Adrenal gland (tissue), 12 donors: ENCODE results near the gene PIEZO1. TPM values are rescaled to one million over a fixed set of nuclear protein-coding genes. Genes with fewer than 3 reads are reported as not detected.

Source experiments
- DNase-seq, 7 donors: peaks; one replicate each; pipeline ENCODE4 v3.0.0-alpha.2; 2019 to 2020
- H3K27ac ChIP-seq, 5 donors: fragments of 200-600 bp; sonication (generic) in 4 of 5; 1 replicate in 3 of 5; 2 replicates in 2 of 5; pipeline versions ENCODE4 v1.5.1 to v1.8.0; 2016 to 2020; ENCODE audit warnings: mild to moderate bottlenecking in 1 of 5
- H3K27me3 ChIP-seq: fragments of 200-600 bp; 2 replicates; pipeline ENCODE4 v1.8.0; 2021
- H3K36me3 ChIP-seq, 2 donors: fragments of 200-600 bp; replicated peaks in 1 of 2; 1 replicate in 1 of 2; 2 replicates in 1 of 2; pipeline versions ENCODE4 v1.5.1 to v1.8.0; 2018 to 2022
- H3K4me1 ChIP-seq, 2 donors: fragments of 200-600 bp; replicated peaks in 1 of 2; 1 replicate in 1 of 2; 2 replicates in 1 of 2; pipeline versions ENCODE4 v1.5.1 to v1.8.0; 2018 to 2021
- H3K4me3 ChIP-seq, 4 donors: fragments of 200-600 bp; sonication (generic) in 3 of 4; one replicate each; pipeline ENCODE4 v1.5.1; 2016 to 2018
- H3K9me3 ChIP-seq, 3 donors: fragments of 200-600 bp; sonication (generic) in 1 of 3; replicated peaks in 1 of 3; 1 replicate in 2 of 3; 2 replicates in 1 of 3; pipeline versions ENCODE4 v1.5.1 to v1.8.0; 2016 to 2021
- CTCF ChIP-seq, 6 experiments: fragments of 450-650 bp in 4 of 6; fragments of 200-600 bp in 2 of 6; sonication (generic) in 1 of 6; IDR thresholded peaks; 1 replicate in 5 of 6; 2 replicates in 1 of 6; pipeline versions ENCODE4 v1.5.1 to v1.8.0; 2016 to 2021; ENCODE audit warnings: antibody characterized with exemption in 6 of 6, mild to moderate bottlenecking in 2 of 6, moderate library complexity in 1 of 6
- POLR2A ChIP-seq, 2 donors: fragments of 450-650 bp; IDR thresholded peaks; one replicate each; pipeline ENCODE4 v1.6.1; 2017; ENCODE audit warnings: antibody characterized with exemption in 2 of 2, mild to moderate bottlenecking in 2 of 2, moderate library complexity in 1 of 2
- WGBS, 4 donors: extraction: QIAGEN DNeasy Blood & Tissue Kit in 2 of 4; methylation state at CpG; one replicate each; pipeline versions ENCODE4 v1.1.5 to v1.1.7; 2013 to 2017; 5-methylcytosine and 5-hydroxymethylcytosine counted together
- intact Hi-C, 2 donors: fragments of 100-400 bp; cut with DNase I; formaldehyde crosslinking; loops; one replicate each; pipeline versions ENCODE4 v1.14.1 to v1.15.0; 2022 to 2023
- polyA plus RNA-seq, 3 donors: library from polyadenylated mRNA; stranded (reverse); fragments of 200-250 nt in 2 of 3; fragments of 350-450 nt in 1 of 3; fragmentation: Illumina TruSeq in 1 of 3; extraction: RNeasy Lipid Tissue Mini Kit (QIAGEN cat#74804) in 1 of 3; gene quantifications; one replicate each; pipeline ENCODE4 v1.2.3, GENCODE V29; 2013 to 2014
- total RNA-seq, 9 donors: library from RNA; depleted of rRNA in 4 of 9; stranded (reverse); fragments of >200 nt in 4 of 9; fragments of 120-200 nt in 1 of 9; fragmentation: NEBNext Ultra II Directional in 1 of 9; extraction: Animal tissue kit (Norgen Biotek cat#: 25700) in 1 of 9; gene quantifications; one replicate each; pipeline versions ENCODE4 v1.1.0 to v1.2.4, GENCODE V29; 2013 to 2023
- donor health status: healthy with polysubstance abuse.
- donor health status: Bipolar disorder and iron deficiency.
- donor health status: DM: yes; HTN: yes; CAD: no.
- donor health status: DM: no; HTN: no; CAD: no.
- donor health status: DM: no; HTN: no; CAD: no.
- donor health status: DM: yes; HTN: yes; CAD: no.

Gene PIEZO1
- total and polyA plus RNA-seq, 12 donors, result 7.9 to 327 (median 92.4) TPM

- H3K4me1 ChIP-seq, result no peaks in the 10 kb centered on the region
- no peak for DNase-seq
- H3K27me3 ChIP-seq, result no peaks in the 10 kb centered on the region
- 86 to 94% (median 87%) methylated on average over 13 to 30 of the region's 30 CpGs for WGBS, 4 donors
- no peak overlapping the region for H3K4me3 ChIP-seq
- intact Hi-C loops, result no loop called here
- TF ChIP-seq POLR2A (IDR thresholded peaks at IDR 0.05) (no peak), CTCF (IDR thresholded peaks at IDR 0.05) (no peak)
- H3K9me3 ChIP-seq, result no peaks in the 10 kb centered on the region
- H3K27ac ChIP-seq, result no peak overlapping the region
- H3K36me3 ChIP-seq, result peaks cover 0 to 50% of the 10 kb centered on the region in 2 donors
These were observed 71.2 kb downstream of the PIEZO1 start for GRCh38 chr16:88713568-88714419.

GRCh38 chr16:88713054-88713453, 72.0 kb downstream of the PIEZO1 start:
- WGBS, 4 donors, result 76 to 90% (median 83%) methylated on average over 2 to 15 of the region's 15 CpGs
- Histone ChIP-seq H3K9me3 (no peaks in the 10 kb centered on the region), H3K4me3 (no peak overlapping the region), H3K4me1 (no peaks in the 10 kb centered on the region), H3K36me3 (peaks cover 0 to 45% of the 10 kb centered on the region in 2 donors), H3K27me3 (no peaks in the 10 kb centered on the region), H3K27ac (no peak overlapping the region)
- intact Hi-C loops, result no loop called here
- TF ChIP-seq POLR2A (IDR thresholded peaks at IDR 0.05), result no peak
- no peak for TF ChIP-seq CTCF (IDR thresholded peaks at IDR 0.05)
- DNase-seq, result no peak

- intact Hi-C loops, result no loop called here
- DNase-seq, result no peak
- 76 to 100% (median 78%) methylated on average over 2 to 25 of the region's 25 CpGs for WGBS, 4 donors
- no peak overlapping the region for H3K27ac ChIP-seq
- H3K27me3 ChIP-seq, result no peaks in the 10 kb centered on the region
- no peak for TF ChIP-seq POLR2A (IDR thresholded peaks at IDR 0.05)
- no peak for TF ChIP-seq CTCF (IDR thresholded peaks at IDR 0.05)
- peaks cover 0 to 40% of the 10 kb centered on the region in 2 donors for H3K36me3 ChIP-seq
- H3K4me1 ChIP-seq, result peaks cover 2 to 3% of the 10 kb centered on the region in 2 donors
- H3K4me3 ChIP-seq, result no peak overlapping the region
- H3K9me3 ChIP-seq, result no peaks in the 10 kb centered on the region
These were observed 72.5 kb downstream of the PIEZO1 start for GRCh38 chr16:88712362-88712979.

- intact Hi-C loops, result no loop called here
- H3K4me3 ChIP-seq, result no peak overlapping the region
- no peak for DNase-seq
- no peak for TF ChIP-seq CTCF (IDR thresholded peaks at IDR 0.05)
- TF ChIP-seq POLR2A (IDR thresholded peaks at IDR 0.05), result no peak
- H3K9me3 ChIP-seq, result no peaks in the 10 kb centered on the region
- 82 to 94% (median 86%) methylated on average over 2 to 18 of the region's 18 CpGs for WGBS, 4 donors
- H3K27me3 ChIP-seq, result no peaks in the 10 kb centered on the region
- H3K27ac ChIP-seq, result no peak overlapping the region
- peaks cover 0 to 34% of the 10 kb centered on the region in 2 donors for H3K36me3 ChIP-seq
- H3K4me1 ChIP-seq, result peaks cover 8 to 10% of the 10 kb centered on the region in 2 donors
These were observed 73.2 kb downstream of the PIEZO1 start for GRCh38 chr16:88711750-88712340.
